Stomach (tissue), 9 donors: Measurements from ENCODE around the gene CCNF. TPM values are rescaled to one million over a fixed set of nuclear protein-coding genes. Genes with fewer than 3 reads are reported as not detected.

Experiments
- DNase-seq, 2 donors: peaks; one replicate each; pipeline versions ENCODE4 v3.0.0 to v3.0.0-alpha.2; 2013 to 2019
- H3K27ac ChIP-seq, 5 donors: fragments of 200-600 bp in 4 of 5; sonication (generic) in 4 of 5; one replicate each; pipeline ENCODE4 v1.5.1; 2013 to 2019; ENCODE audit warnings: mild to moderate bottlenecking in 1 of 5, moderate library complexity in 1 of 5
- H3K27me3 ChIP-seq, 3 donors: fragments of 200-600 bp; sonication (generic); one replicate each; pipeline ENCODE4 v1.5.1; 2017 to 2019; ENCODE audit warnings: mixed run types in 1 of 3
- H3K36me3 ChIP-seq, 4 donors: fragments of 200-600 bp; sonication (generic); 1 replicate in 3 of 4; 2 replicates in 1 of 4; pipeline ENCODE4 v1.5.1; 2016 to 2019
- H3K4me1 ChIP-seq, 4 donors: fragments of 200-600 bp; sonication (generic); one replicate each; pipeline ENCODE4 v1.5.1; 2016 to 2019
- H3K4me3 ChIP-seq, 4 donors: fragments of 200-600 bp; sonication (generic) in 3 of 4; one replicate each; pipeline ENCODE4 v1.5.1; 2016 to 2019; ENCODE audit warnings: mild to moderate bottlenecking in 1 of 4
- H3K9me3 ChIP-seq, 4 donors: fragments of 200-600 bp; sonication (generic); one replicate each; pipeline ENCODE4 v1.5.1; 2016 to 2019
- EP300 ChIP-seq: sonication (generic); formaldehyde crosslinking; IDR thresholded peaks from one replicate; pipeline ENCODE4 v1.6.1; 2017; ENCODE audit warnings: antibody characterized with exemption
- POLR2A ChIP-seq, 4 donors: fragments of 450-650 bp; IDR thresholded peaks; one replicate each; pipeline ENCODE4 v1.6.1; 2016; ENCODE audit warnings: antibody characterized with exemption in 4 of 4, control low read depth in 2 of 4, mild to moderate bottlenecking in 1 of 4, moderate library complexity in 1 of 4
- POLR2AphosphoS5 ChIP-seq, 3 donors: sonication (generic); formaldehyde crosslinking; IDR thresholded peaks; one replicate each; pipeline ENCODE4 v1.6.1; 2016; ENCODE audit warnings: antibody characterized with exemption in 3 of 3
- WGBS, 5 donors: extraction: QIAGEN DNeasy Blood & Tissue Kit in 3 of 5; methylation state at CpG; one replicate each; pipeline versions ENCODE4 v1.1.5 to v1.1.7; 2013 to 2018; 5-methylcytosine and 5-hydroxymethylcytosine counted together
- intact Hi-C: fragments of 100-400 bp; cut with DNase I; formaldehyde crosslinking; loops from one replicate; pipeline ENCODE4 v1.15.1; 2023; ENCODE audit warnings: low total_unique reads
- polyA plus RNA-seq, 3 donors: library from polyadenylated mRNA; stranded (reverse); fragments of 200-250 nt; gene quantifications; one replicate each; pipeline ENCODE4 v1.2.3, GENCODE V29; 2013
- total RNA-seq, 5 donors: library from RNA; depleted of rRNA; stranded (reverse); fragments of >200 nt; gene quantifications; one replicate each; pipeline versions ENCODE4 v1.1.0 to v1.2.3, GENCODE V29; 2014 to 2016
- TF ChIP-seq, protein P1 (sequence below), 7 experiments: fragments of 450-650 bp in 4 of 7; fragments of 200-600 bp in 3 of 7; sonication (generic) in 3 of 7; IDR thresholded peaks; one replicate each; pipeline ENCODE4 v1.5.1; 2016 to 2019; ENCODE audit warnings: antibody characterized with exemption in 7 of 7, control low read depth in 2 of 7, mild to moderate bottlenecking in 1 of 7
- donor health status: healthy with polysubstance abuse.
- donor health status: Bipolar disorder and iron deficiency.
- donor health status: healthy.

Gene CCNF
- total and polyA plus RNA-seq, 8 donors, result 0.46 to 7.8 (median 2.9) TPM

DNA sequence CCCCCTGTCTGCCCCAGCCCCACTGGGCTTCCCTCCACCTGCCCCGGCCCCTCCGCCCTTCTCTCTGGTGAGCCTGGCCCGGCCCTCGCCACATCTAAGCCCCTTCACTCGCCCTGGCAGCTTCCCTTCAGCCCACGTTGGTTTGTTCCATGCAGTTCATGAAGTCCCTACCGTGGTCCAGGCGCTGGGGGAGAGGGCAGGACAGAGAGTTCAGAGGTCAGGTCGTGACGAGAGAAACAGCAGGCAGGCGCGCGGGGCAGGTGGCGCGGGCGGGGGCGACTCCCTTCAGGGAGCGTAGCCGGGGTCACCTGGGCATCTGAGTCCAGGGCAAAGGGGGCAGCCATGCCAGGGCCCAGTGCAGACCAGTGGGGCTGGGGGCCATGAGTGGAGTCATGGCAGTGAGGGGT lies 21.7 kb downstream of the CCNF start:
- no peaks in the 10 kb centered on the region for H3K27me3 ChIP-seq
- H3K36me3 ChIP-seq, result peaks cover 6 to 80% (median 44%) of the 10 kb centered on the region in 4 donors
- H3K27ac ChIP-seq, result no peak overlapping the region
- H3K9me3 ChIP-seq, result no peaks in the 10 kb centered on the region
- intact Hi-C loops, result no loop called here
- H3K4me3 ChIP-seq, result no peak overlapping the region
- 91 to 95% (median 94%) methylated on average over 19 of the region's 19 CpGs for WGBS, 5 donors
- H3K4me1 ChIP-seq, result no peaks in the 10 kb centered on the region
- TF ChIP-seq EP300 (no peak), POLR2AphosphoS5 (IDR thresholded peaks at IDR 0.05) (no peak), POLR2A (IDR thresholded peaks at IDR 0.05) (no peak)
- TF ChIP-seq, protein P1, sequence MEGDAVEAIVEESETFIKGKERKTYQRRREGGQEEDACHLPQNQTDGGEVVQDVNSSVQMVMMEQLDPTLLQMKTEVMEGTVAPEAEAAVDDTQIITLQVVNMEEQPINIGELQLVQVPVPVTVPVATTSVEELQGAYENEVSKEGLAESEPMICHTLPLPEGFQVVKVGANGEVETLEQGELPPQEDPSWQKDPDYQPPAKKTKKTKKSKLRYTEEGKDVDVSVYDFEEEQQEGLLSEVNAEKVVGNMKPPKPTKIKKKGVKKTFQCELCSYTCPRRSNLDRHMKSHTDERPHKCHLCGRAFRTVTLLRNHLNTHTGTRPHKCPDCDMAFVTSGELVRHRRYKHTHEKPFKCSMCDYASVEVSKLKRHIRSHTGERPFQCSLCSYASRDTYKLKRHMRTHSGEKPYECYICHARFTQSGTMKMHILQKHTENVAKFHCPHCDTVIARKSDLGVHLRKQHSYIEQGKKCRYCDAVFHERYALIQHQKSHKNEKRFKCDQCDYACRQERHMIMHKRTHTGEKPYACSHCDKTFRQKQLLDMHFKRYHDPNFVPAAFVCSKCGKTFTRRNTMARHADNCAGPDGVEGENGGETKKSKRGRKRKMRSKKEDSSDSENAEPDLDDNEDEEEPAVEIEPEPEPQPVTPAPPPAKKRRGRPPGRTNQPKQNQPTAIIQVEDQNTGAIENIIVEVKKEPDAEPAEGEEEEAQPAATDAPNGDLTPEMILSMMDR (IDR thresholded peaks at IDR 0.05), result no peak
- DNase-seq, result no peak

DNA sequence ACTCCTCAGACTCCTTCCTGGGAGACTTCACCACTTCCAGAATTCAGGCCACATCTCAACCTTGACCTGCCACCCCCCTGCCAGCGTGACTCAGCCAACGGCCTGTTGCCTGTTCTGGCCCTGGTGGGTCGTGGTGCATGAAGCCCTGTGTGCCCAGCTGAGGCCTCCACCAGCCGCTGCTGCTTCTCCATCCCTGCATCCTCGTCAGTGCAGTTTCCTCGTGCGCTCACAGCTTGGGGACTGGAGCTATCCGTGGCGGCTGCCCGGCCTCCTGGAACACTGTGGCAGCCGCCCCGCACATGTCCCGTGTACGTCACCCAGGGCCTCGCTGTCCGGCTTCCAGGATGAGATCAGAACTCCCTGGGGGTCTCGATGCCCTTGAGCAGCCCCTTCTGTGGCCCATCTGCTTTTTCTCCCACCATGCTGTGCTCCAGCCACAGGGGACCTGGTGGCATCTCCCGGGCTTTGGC lies 22.6 kb downstream of the CCNF start:
- intact Hi-C loops, result no loop called here
- H3K27ac ChIP-seq, result no peak overlapping the region
- no peaks in the 10 kb centered on the region for H3K27me3 ChIP-seq
- TF ChIP-seq EP300 (no peak), POLR2A (IDR thresholded peaks at IDR 0.05) (no peak)
- H3K4me3 ChIP-seq, result no peak overlapping the region
- H3K9me3 ChIP-seq, result no peaks in the 10 kb centered on the region
- H3K36me3 ChIP-seq, result peaks cover 11 to 80% (median 43%) of the 10 kb centered on the region in 4 donors
- H3K4me1 ChIP-seq, result no peaks in the 10 kb centered on the region
- no peak for DNase-seq
- 93 to 97% (median 95%) methylated on average over 17 to 18 of the region's 18 CpGs for WGBS, 5 donors

DNA sequence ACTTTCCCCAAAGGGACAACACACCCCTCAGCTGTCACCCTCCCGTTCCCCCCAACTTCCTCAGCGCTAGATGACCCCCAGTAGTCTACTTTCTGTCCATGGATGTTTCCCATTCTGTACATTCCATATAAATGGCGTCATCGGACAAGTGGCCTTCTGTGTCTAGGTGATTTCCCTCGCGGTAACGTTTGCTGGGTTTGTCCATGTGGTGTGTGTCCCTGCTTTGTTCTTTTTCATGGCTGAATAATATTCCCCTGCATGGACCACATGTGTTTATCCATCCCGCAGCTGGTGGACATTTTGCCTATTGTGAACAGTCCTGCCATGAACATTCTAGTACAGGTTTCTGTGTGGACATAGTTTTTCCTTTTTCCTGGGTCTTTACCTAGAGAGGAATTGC lies 23.4 kb downstream of the CCNF start:
- DNase-seq, result no peak
- no peaks in the 10 kb centered on the region for H3K4me1 ChIP-seq
- no peak for TF ChIP-seq EP300
- no peak for TF ChIP-seq POLR2AphosphoS5 (IDR thresholded peaks at IDR 0.05)
- TF ChIP-seq POLR2A (IDR thresholded peaks at IDR 0.05), result no peak
- TF ChIP-seq, protein P1 (IDR thresholded peaks at IDR 0.05), result no peak
- WGBS, 5 donors, result 95 to 98% (median 97%) methylated on average over 8 of the region's 8 CpGs
- peaks cover 11 to 83% (median 42%) of the 10 kb centered on the region in 4 donors for H3K36me3 ChIP-seq
- H3K9me3 ChIP-seq, result no peaks in the 10 kb centered on the region
- no peak overlapping the region for H3K4me3 ChIP-seq
- intact Hi-C loops, result no loop called here
- no peaks in the 10 kb centered on the region for H3K27me3 ChIP-seq
- no peak overlapping the region for H3K27ac ChIP-seq

DNA sequence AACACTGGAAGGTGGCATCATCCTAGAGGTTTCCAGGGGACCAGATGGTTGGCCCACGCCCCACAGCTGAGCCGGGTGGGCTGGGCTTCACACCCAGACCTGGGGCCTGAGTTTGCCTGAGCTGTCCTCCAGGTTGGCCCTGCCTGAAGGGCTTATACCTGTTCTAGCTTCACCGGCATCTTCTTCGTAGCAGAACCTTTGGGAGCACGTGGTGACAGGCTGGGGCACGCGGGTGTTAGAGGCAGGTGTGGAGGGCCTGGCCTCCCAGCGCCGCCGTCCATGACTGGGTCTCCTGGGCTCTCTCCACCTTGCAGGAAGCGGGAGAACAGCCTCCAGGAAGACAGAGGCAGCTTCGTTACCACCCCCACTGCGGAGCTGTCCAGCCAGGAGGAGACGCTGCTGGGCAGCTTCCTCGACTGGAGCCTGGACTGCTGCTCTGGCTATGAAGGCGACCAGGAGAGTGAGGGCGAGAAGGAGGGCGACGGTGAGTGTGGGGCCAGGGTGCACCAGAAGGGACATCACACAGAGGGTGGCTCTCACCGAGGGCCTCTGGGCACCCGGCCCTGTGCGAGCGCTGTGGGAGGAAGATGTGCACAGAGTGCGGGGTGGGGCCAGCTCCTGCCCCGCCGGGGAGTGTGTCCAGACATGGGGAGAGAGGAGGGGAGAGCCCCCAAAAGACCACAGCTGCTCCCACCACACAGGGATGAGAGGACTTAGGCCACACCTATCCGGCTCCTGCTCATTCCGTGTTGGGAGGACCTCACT lies 26.0 kb downstream of the CCNF start:
- H3K27ac ChIP-seq, result no peak overlapping the region
- no peak overlapping the region for H3K4me3 ChIP-seq
- H3K9me3 ChIP-seq, result no peaks in the 10 kb centered on the region
- intact Hi-C loops, result no loop called here
- DNase-seq, result no peak
- H3K36me3 ChIP-seq, result peaks cover 5 to 58% (median 25%) of the 10 kb centered on the region in 4 donors
- TF ChIP-seq, protein P1 (IDR thresholded peaks at IDR 0.05), result no peak
- TF ChIP-seq POLR2A (IDR thresholded peaks at IDR 0.05) (no peak), EP300 (no peak), POLR2AphosphoS5 (IDR thresholded peaks at IDR 0.05) (no peak)
- H3K4me1 ChIP-seq, result peaks cover 7 to 17% (median 13%) of the 10 kb centered on the region in 4 donors
- WGBS, 5 donors, result 93 to 96% (median 95%) methylated on average over 28 of the region's 28 CpGs
- no peaks in the 10 kb centered on the region for H3K27me3 ChIP-seq
